ENCODE results near the gene KLK14. TPM values are rescaled to one million over a fixed set of nuclear protein-coding genes. Genes with fewer than 3 reads are reported as not detected.

KLK14 gene
- total RNA-seq = not detected in 2 replicates

DNA sequence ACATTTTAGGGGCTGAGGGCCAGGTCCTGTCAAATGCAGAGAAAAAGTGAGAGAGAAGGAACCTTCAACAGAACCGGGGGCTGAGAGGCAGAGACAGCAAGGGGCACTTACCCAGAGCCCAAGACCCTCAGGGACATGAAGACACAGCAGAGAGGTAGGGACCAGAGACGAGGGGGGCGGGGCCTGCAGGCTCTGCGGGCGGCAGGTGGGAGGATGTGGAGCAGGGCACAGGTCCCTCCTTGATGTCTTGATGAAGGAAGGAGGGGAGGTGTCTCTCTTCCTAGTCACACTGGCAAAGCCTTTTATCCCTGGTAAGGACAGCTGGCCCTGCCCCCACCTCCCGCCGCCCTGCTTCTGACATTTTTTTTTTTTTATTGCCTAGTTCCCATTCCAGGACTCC is at the start of gene KLK14:
Gene KLK14, minus strand, starts transcription at position 277 of the 400 bp plus-strand sequence. Its CDS starts 273 bp downstream, at position 4.
- DNase-seq (ENCODE audit: low read depth) = no peak
- Histone ChIP-seq H3K27me3 (ENCODE audit: control insufficient read depth, insufficient read depth, low read length) (peaks cover 2% of the 10 kb centered on the region), H3K36me3 (ENCODE audit: control insufficient read depth, insufficient read depth, low read length) (no peaks in the 10 kb centered on the region), H3K4me3 (ENCODE audit: low read depth, low read length) (no peak within 1 kb of the TSS)
- TF ChIP-seq, protein P1, sequence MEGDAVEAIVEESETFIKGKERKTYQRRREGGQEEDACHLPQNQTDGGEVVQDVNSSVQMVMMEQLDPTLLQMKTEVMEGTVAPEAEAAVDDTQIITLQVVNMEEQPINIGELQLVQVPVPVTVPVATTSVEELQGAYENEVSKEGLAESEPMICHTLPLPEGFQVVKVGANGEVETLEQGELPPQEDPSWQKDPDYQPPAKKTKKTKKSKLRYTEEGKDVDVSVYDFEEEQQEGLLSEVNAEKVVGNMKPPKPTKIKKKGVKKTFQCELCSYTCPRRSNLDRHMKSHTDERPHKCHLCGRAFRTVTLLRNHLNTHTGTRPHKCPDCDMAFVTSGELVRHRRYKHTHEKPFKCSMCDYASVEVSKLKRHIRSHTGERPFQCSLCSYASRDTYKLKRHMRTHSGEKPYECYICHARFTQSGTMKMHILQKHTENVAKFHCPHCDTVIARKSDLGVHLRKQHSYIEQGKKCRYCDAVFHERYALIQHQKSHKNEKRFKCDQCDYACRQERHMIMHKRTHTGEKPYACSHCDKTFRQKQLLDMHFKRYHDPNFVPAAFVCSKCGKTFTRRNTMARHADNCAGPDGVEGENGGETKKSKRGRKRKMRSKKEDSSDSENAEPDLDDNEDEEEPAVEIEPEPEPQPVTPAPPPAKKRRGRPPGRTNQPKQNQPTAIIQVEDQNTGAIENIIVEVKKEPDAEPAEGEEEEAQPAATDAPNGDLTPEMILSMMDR (IDR thresholded peaks at IDR 0.05; ENCODE audit: insufficient read depth, low read length, poor library complexity, severe bottlenecking) = no peak

DNA sequence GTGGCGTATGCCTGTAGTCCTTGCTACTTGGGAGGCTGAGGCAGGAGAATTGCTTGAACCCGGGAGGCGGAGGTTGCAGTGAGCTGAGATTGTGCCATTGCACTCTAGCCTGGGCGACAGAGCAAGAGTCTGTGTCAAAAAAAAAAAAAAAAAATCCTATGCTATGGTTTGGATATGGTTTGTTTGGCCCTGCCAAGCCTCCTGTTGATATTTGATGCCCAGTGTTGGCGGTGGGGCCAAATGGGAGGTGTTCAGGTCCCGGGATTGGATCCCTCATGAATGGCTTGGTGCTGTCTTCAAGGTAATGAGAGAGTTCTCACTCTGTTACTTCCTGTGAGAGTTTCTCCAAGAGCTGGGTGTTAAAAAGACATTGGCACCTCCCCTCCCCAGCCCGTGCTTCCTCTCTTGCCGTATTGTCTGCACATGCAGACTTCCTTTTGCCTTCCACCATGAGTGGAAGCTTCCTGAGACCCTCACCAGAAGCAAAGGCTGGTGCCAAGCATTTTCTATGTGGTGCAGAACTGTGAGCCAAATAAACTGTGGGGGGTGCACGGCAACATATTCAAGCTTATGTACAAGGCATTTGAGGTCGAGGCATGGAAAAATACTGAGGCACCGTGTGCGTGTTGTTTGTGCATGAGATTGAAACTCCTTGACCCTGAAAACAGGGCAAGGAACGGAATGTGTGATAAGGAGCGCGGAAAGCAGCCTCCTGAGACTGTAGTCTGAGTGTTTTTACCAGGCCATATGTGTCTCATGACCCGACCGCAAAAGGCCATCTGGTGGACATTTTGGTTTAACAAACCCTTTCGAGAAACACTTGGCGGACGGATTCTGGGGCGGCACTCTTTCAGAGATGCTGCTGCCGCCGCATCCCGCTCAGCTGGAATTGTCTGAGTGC is 49.3 kb upstream of the KLK14 start:
- TF ChIP-seq, protein P1 (IDR thresholded peaks at IDR 0.05; ENCODE audit: insufficient read depth, low read length, poor library complexity, severe bottlenecking) = no peak
- Histone ChIP-seq H3K27me3 (ENCODE audit: control insufficient read depth, insufficient read depth, low read length) (no peaks in the 10 kb centered on the region), H3K4me3 (ENCODE audit: low read depth, low read length) (no peak overlapping the region), H3K36me3 (ENCODE audit: control insufficient read depth, insufficient read depth, low read length) (no peaks in the 10 kb centered on the region)
- DNase-seq (ENCODE audit: low read depth) = no peak

DNA sequence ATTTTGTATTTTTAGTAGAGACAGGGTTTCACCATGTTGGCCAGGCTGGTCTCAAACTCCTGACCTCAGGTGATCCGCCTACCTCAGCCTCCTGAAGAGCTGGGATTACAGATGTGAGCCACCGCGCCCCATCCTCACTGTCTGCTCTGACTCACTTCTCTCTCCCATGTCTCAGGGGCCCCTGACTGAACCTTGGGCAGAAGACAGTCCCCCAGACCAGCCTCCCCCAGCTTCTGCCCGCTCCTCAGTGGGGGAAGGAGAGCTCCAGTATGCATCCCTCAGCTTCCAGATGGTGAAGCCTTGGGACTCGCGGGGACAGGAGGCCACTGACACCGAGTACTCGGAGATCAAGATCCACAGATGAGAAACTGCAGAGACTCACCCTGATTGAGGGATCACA is 47.0 kb upstream of the KLK14 start:
- H3K4me3 ChIP-seq (ENCODE audit: low read depth, low read length) = no peak overlapping the region
- DNase-seq (ENCODE audit: low read depth) = no peak
- TF ChIP-seq, protein P1 (IDR thresholded peaks at IDR 0.05; ENCODE audit: insufficient read depth, low read length, poor library complexity, severe bottlenecking) = no peak
- no peaks in the 10 kb centered on the region for H3K27me3 ChIP-seq (ENCODE audit: control insufficient read depth, insufficient read depth, low read length)
- H3K36me3 ChIP-seq (ENCODE audit: control insufficient read depth, insufficient read depth, low read length) = no peaks in the 10 kb centered on the region

DNA sequence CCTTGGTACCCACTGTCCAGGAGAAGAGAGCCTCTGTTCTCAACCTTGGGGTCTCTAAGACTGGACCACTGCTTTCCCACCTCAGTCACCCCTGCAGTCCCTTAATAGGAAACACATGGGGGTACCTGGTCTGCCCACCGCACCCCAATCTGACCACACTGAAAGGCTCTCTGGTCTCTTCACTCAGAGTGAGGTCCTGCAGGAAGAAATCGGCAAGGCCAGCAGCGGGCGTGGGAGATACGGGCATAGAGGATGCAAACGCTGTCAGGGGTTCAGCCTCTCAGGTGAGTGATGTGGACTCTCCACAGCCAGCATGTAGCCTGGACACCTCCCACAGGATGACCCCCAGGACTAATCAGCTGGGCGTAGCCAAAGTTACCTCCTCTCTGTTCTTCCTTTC is 45.5 kb upstream of the KLK14 start:
- TF ChIP-seq, protein P1 (IDR thresholded peaks at IDR 0.05; ENCODE audit: insufficient read depth, low read length, poor library complexity, severe bottlenecking) = no peak
- no peak for DNase-seq (ENCODE audit: low read depth)
- Histone ChIP-seq H3K27me3 (ENCODE audit: control insufficient read depth, insufficient read depth, low read length) (no peaks in the 10 kb centered on the region), H3K4me3 (ENCODE audit: low read depth, low read length) (no peak overlapping the region), H3K36me3 (ENCODE audit: control insufficient read depth, insufficient read depth, low read length) (no peaks in the 10 kb centered on the region)

DNA sequence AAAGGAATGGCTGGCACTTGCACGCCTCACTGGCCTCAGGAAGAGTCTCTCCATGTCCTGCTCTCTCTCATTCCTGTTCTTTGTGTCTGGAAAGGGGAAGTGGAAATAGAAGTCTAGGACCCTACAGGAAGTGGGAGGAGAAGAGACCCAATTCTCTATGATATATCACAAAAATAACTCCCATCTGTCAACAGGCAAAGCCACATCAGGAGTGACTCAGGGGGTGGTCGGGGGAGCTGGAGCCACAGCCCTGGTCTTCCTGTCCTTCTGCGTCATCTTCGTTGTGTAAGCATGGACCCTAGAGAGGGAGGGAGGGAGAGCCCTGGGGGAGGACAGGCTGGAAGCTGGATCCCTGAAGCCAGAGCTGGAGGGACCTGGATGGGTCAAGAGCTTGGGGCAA is 45.1 kb upstream of the KLK14 start:
- DNase-seq (ENCODE audit: low read depth) = no peak
- H3K4me3 ChIP-seq (ENCODE audit: low read depth, low read length) = no peak overlapping the region
- no peaks in the 10 kb centered on the region for H3K27me3 ChIP-seq (ENCODE audit: control insufficient read depth, insufficient read depth, low read length)
- TF ChIP-seq, protein P1 (IDR thresholded peaks at IDR 0.05; ENCODE audit: insufficient read depth, low read length, poor library complexity, severe bottlenecking) = no peak
- no peaks in the 10 kb centered on the region for H3K36me3 ChIP-seq (ENCODE audit: control insufficient read depth, insufficient read depth, low read length)

Measured in kidney epithelial cell (primary cell).